Panc1 (cell line): ENCODE data around the gene LRRC71. TPM values are rescaled to one million over a fixed set of nuclear protein-coding genes. Genes with fewer than 3 reads are reported as not detected.

Experiments
- ATAC-seq: fragments of 200-7000 bp; cut with Tn5 transposase; 2 replicates; pipeline ENCODE4 v1.9.1; 2020; ENCODE audit warnings: mild to moderate bottlenecking, moderate library complexity
- BruUV-seq: library from RNA; stranded (reverse); fragments of 400-500 nt; replicated peaks from 2 replicates; lab custom pipeline; 2021; lab: Mats Ljungman, UMichigan
- CTCF ChIA-PET: fragments of 300-600 bp; sonication (Branson Sonifier 250); formaldehyde crosslinking; loops from one replicate; lab custom pipeline; 2022; ENCODE audit warnings: antibody characterized with exemption; lab: Charles Lee
- POLR2A ChIA-PET: fragments of 300-600 bp; sonication (Branson Sonifier 250); formaldehyde crosslinking; loops from one replicate; lab custom pipeline; 2022; ENCODE audit warnings: antibody characterized with exemption; lab: Charles Lee
- DNase-seq: peaks from one replicate; pipeline ENCODE4 v3.0.0-alpha.2; 2010; ENCODE audit warnings: low read depth, low spot score
- H3K27ac ChIP-seq: 2 replicates; pipeline ENCODE4 v1.5.1; 2011; ENCODE audit warnings: mild to moderate bottlenecking, low read length, inconsistent platforms
- H3K27me3 ChIP-seq: fragments of 200-500 bp; sonication (Bioruptor generic); 2 replicates; pipeline ENCODE4 v1.6.0; 2014; ENCODE audit warnings: low read length, inconsistent platforms; ENCODE audit not compliant: control insufficient read depth, insufficient read depth
- H3K36me3 ChIP-seq: fragments of 200-500 bp; sonication (Bioruptor generic); 2 replicates; pipeline ENCODE4 v1.5.1; 2014; ENCODE audit warnings: inconsistent platforms, mild to moderate bottlenecking, low read length, moderate library complexity; ENCODE audit not compliant: control insufficient read depth, insufficient read depth
- H3K4me1 ChIP-seq: 2 replicates; pipeline ENCODE4 v1.5.1; 2011; ENCODE audit warnings: inconsistent platforms, mild to moderate bottlenecking, low read length, moderate library complexity; ENCODE audit not compliant: control insufficient read depth, insufficient read depth
- H3K4me3 ChIP-seq, 2 experiments: 2 replicates each; pipeline ENCODE4 v1.5.1; 2011 to 2012; ENCODE audit warnings: low read depth in 2 of 2, low read length in 2 of 2, mild to moderate bottlenecking in 2 of 2, inconsistent platforms in 1 of 2, moderate library complexity in 1 of 2
- H3K9me3 ChIP-seq: fragments of 200-500 bp; sonication (Bioruptor generic); 2 replicates; pipeline ENCODE4 v1.5.1; 2014; ENCODE audit warnings: low read depth, mild to moderate bottlenecking, inconsistent platforms, low read length, moderate library complexity; ENCODE audit not compliant: control insufficient read depth, insufficient read depth
- CTCF ChIP-seq: fragments of 450-650 bp; IDR thresholded peaks from 2 replicates; pipeline ENCODE4 v1.5.1; 2017; ENCODE audit warnings: mild to moderate bottlenecking
- POLR2AphosphoS5 ChIP-seq: IDR thresholded peaks from 2 replicates; pipeline ENCODE4 v1.6.1; 2012; ENCODE audit warnings: mild to moderate bottlenecking, low read depth, low read length, moderate library complexity
- REST ChIP-seq, 2 experiments: IDR thresholded peaks; 2 replicates each; pipeline ENCODE4 v1.6.1; 2011 to 2012; ENCODE audit warnings: low read depth in 2 of 2, control low read depth in 1 of 2, low read length in 1 of 2, mild to moderate bottlenecking in 1 of 2, moderate library complexity in 1 of 2; ENCODE audit not compliant: insufficient read depth in 1 of 2
- SIN3A ChIP-seq: IDR thresholded peaks from 2 replicates; pipeline ENCODE4 v1.6.1; 2012; ENCODE audit warnings: low read depth, mild to moderate bottlenecking, low read length, moderate library complexity, borderline replicate concordance; ENCODE audit not compliant: insufficient read depth
- TCF7L2 ChIP-seq: IDR thresholded peaks from 2 replicates; pipeline ENCODE4 v1.6.1; 2011; ENCODE audit warnings: mild to moderate bottlenecking, low read depth, low read length, inconsistent platforms
- in situ Hi-C: cut with HindIII; loops from 2 replicates; pipeline ENCODE4 v1.10.0; 2016; ENCODE audit warnings: low sequenced_read_pairs, low pct_unique_long_range_greater_than_20kb
- intact Hi-C: fragments of 100-400 bp; cut with micrococcal nuclease; formaldehyde crosslinking; loops from one replicate; pipeline ENCODE4 v1.10.0; 2022; ENCODE audit not compliant: unreplicated experiment
- total RNA-seq: library from RNA; stranded (reverse); gene quantifications from one replicate; pipeline ENCODE4 v1.2.1, GENCODE V29; 2021; ENCODE audit not compliant: unreplicated experiment

LRRC71 gene
- total RNA-seq, 1 experiment from 2014 or later, result 0.77 TPM

- no TSS peak for BruUV-seq
- Histone ChIP-seq H3K4me3 (no peak overlapping the region), H3K9me3 (no peaks in the 10 kb centered on the region), H3K27ac (no peak overlapping the region), H3K27me3 (no peaks in the 10 kb centered on the region), H3K36me3 (no peaks in the 10 kb centered on the region), H3K4me1 (no peaks in the 10 kb centered on the region)
- ChIA-PET POLR2A (no interaction called here), CTCF (interaction anchor here (0.7 kb wide), 1 partner anchor 73 kb away, joined by 8 read pairs; no protein-coding TSS in a partner anchor)
- DNase-seq, result no peak
- no peak for ATAC-seq
- TF ChIP-seq CTCF (no peak), REST (IDR thresholded peaks at IDR 0.05; ENCODE audit: insufficient read depth in 1 of 2, low read depth in 2 of 2, low read length in 1 of 2) (no peak), TCF7L2 (no peak), POLR2AphosphoS5 (no peak), SIN3A (no peak)
- in situ Hi-C loops, result no loop called here
- intact Hi-C loops, result no loop called here
These were observed 12.7 kb downstream of the LRRC71 start for GRCh38 chr1:156933136-156933535.

- Histone ChIP-seq H3K27ac (no peak overlapping the region), H3K27me3 (no peaks in the 10 kb centered on the region), H3K36me3 (no peaks in the 10 kb centered on the region), H3K4me3 (no peak overlapping the region), H3K4me1 (no peaks in the 10 kb centered on the region), H3K9me3 (no peaks in the 10 kb centered on the region)
- intact Hi-C loops, result no loop called here
- DNase-seq, result no peak
- ChIA-PET POLR2A (no interaction called here), CTCF (no interaction called here)
- in situ Hi-C loops, result no loop called here
- no peak for ATAC-seq
- no TSS peak for BruUV-seq
- TF ChIP-seq SIN3A (no peak), POLR2AphosphoS5 (no peak), REST (IDR thresholded peaks at IDR 0.05; ENCODE audit: insufficient read depth in 1 of 2, low read depth in 2 of 2, low read length in 1 of 2) (no peak), TCF7L2 (no peak), CTCF (no peak)
These were observed 15.2 kb downstream of the LRRC71 start for GRCh38 chr1:156935505-156936128.
